Transverse colon (tissue), 4 donors: ENCODE results near the gene CD300C. TPM values are rescaled to one million over a fixed set of nuclear protein-coding genes. Genes with fewer than 3 reads are reported as not detected.

Experiments
- DNase-seq: peaks from one replicate; pipeline ENCODE4 v3.0.0-alpha.2; 2019
- H3K27ac ChIP-seq, 4 donors: fragments of 200-600 bp; sonication (generic); 2 replicates each; pipeline ENCODE4 v1.5.1; 2016 to 2018; ENCODE audit warnings: inconsistent platforms in 4 of 4
- H3K27me3 ChIP-seq: fragments of 200-600 bp; sonication (generic); 2 replicates; pipeline ENCODE4 v1.5.1; 2017; ENCODE audit warnings: inconsistent platforms
- H3K36me3 ChIP-seq, 4 donors: fragments of 200-600 bp; sonication (generic); 2 replicates each; pipeline ENCODE4 v1.5.1; 2017 to 2019; ENCODE audit warnings: inconsistent platforms in 4 of 4
- H3K4me1 ChIP-seq, 4 donors: fragments of 200-600 bp; sonication (generic); 2 replicates each; pipeline ENCODE4 v1.5.1; 2017 to 2020; ENCODE audit warnings: inconsistent platforms in 4 of 4
- H3K4me3 ChIP-seq, 4 donors: fragments of 200-600 bp; sonication (generic); 1 replicate in 1 of 4; 2 replicates in 3 of 4; pipeline versions ENCODE4 v1.5.1 to v1.6.1; 2017 to 2019; ENCODE audit warnings: inconsistent platforms in 4 of 4
- H3K9me3 ChIP-seq, 2 donors: fragments of 200-600 bp; sonication (generic); 2 replicates each; pipeline ENCODE4 v1.5.1; 2017 to 2019; ENCODE audit warnings: inconsistent platforms in 2 of 2
- CTCF ChIP-seq, 5 experiments: fragments of 200-600 bp in 3 of 5; fragments of 450-650 bp in 2 of 5; sonication (generic) in 3 of 5; IDR thresholded peaks; 1 replicate in 2 of 5; 2 replicates in 3 of 5; pipeline ENCODE4 v1.5.1; 2016 to 2017; ENCODE audit warnings: antibody characterized with exemption in 5 of 5, inconsistent platforms in 3 of 5, mild to moderate bottlenecking in 2 of 5, moderate library complexity in 1 of 5
- EP300 ChIP-seq: sonication (generic); formaldehyde crosslinking; IDR thresholded peaks from one replicate; pipeline ENCODE4 v1.6.1; 2017; ENCODE audit warnings: antibody characterized with exemption, low read depth
- POLR2A ChIP-seq: fragments of 450-650 bp; IDR thresholded peaks from one replicate; pipeline ENCODE4 v1.6.1; 2016; ENCODE audit warnings: antibody characterized with exemption, mild to moderate bottlenecking, moderate library complexity
- POLR2AphosphoS5 ChIP-seq, 3 donors: sonication (generic); formaldehyde crosslinking; IDR thresholded peaks; one replicate each; pipeline ENCODE4 v1.6.1; 2016; ENCODE audit warnings: antibody characterized with exemption in 3 of 3
- WGBS, 2 donors: methylation state at CpG; one replicate each; pipeline ENCODE4 v1.1.5; 2018; ENCODE audit warnings: low coverage in 1 of 2; 5-methylcytosine and 5-hydroxymethylcytosine counted together
- in situ Hi-C, 4 donors: fragments of 200-750 bp; cut with MboI; loops; one replicate each; pipeline versions ENCODE4 v1.15.0 to v1.15.1; 2017; ENCODE audit warnings: low sequenced_read_pairs in 3 of 4, low pct_ligation_motif_present in 1 of 4, low pct_unique_long_range_greater_than_20kb in 1 of 4
- intact Hi-C: fragments of 100-400 bp; cut with DNase I; formaldehyde crosslinking; loops from one replicate; pipeline ENCODE4 v1.15.1; 2023; ENCODE audit warnings: low total_unique reads
- total RNA-seq, 4 donors: library from RNA; depleted of rRNA; stranded (reverse); fragments of >200 nt; gene quantifications; one replicate each; pipeline ENCODE4 v1.1.0, GENCODE V29; 2016

The CD300C gene
- total RNA-seq, 4 donors from 2014 or later, result 0.27 to 5.2 (median 0.32) TPM; not detected in 1

DNA sequence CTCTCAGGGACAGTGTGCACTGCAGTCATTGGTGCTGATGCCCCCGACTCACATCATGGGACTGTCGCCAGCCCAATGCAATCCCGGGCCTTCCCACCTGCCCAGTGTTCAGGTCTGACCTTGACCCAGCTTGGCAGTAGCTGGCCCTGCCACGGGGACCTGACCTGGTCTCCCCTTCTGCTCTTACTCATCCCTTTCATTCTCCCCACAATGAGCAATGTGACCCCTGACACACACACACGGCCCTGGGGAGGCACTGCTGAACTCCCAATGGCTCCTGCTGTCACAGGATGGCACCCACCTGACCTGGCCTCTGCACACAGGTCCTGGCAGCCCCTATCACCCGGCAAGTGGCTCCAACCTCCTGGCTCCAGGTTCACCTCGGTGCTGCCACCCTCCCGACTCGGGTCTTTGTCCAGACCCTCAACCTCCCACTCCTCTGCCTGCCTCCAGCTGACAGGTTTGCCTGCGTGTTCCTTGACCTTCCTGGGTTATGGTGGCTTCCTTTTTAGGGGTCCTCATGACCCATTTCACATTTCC lies 6.6 kb downstream of the CD300C start:
- Histone ChIP-seq H3K9me3 (peaks cover 0 to 3% of the 10 kb centered on the region in 2 donors), H3K36me3 (no peaks in the 10 kb centered on the region), H3K4me3 (no peak overlapping the region), H3K27me3 (peaks cover 8% of the 10 kb centered on the region), H3K4me1 (no peaks in the 10 kb centered on the region), H3K27ac (no peak overlapping the region)
- intact Hi-C loops, result no loop called here
- TF ChIP-seq CTCF (IDR thresholded peaks at IDR 0.05) (no peak), EP300 (no peak), POLR2AphosphoS5 (IDR thresholded peaks at IDR 0.05) (no peak), POLR2A (no peak)
- DNase-seq, result no peak
- in situ Hi-C loops, result no loop called here
- 68 to 72% methylated on average over 9 to 10 of the region's 10 CpGs for WGBS, 2 donors

GRCh38 chr17:74536890-74537289 lies 9.0 kb downstream of the CD300C start:
- in situ Hi-C loops, result no loop called here
- intact Hi-C loops, result no loop called here
- TF ChIP-seq POLR2AphosphoS5 (IDR thresholded peaks at IDR 0.05), result no peak
- TF ChIP-seq CTCF (IDR thresholded peaks at IDR 0.05), result no peak
- TF ChIP-seq EP300, result no peak
- no peak for TF ChIP-seq POLR2A
- Histone ChIP-seq H3K27ac (no peak overlapping the region), H3K9me3 (peaks cover 0 to 3% of the 10 kb centered on the region in 2 donors), H3K4me3 (no peak overlapping the region), H3K36me3 (no peaks in the 10 kb centered on the region), H3K4me1 (no peaks in the 10 kb centered on the region), H3K27me3 (peaks cover 10% of the 10 kb centered on the region)
- 73 to 80% methylated on average over 1 to 3 of the region's 3 CpGs for WGBS, 2 donors
- DNase-seq, result no peak

DNA sequence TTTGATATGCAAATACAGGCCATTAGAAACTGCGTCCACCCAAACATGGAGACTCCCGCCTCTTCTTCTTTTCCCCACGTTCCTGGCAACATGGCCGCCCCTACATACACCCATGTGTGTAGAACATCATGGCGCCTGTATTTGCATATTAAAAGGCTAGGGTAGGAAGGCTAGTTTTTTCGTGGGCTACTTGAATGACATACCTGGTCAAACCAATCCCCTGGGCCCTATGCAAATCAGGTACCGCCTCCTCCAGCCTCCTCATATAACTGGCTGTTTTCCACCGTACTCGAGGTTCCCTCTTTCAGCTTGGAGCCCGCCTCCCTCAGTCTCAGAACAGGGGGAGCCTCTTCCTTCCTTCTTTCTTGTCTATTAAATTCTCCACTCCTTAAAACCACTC lies 13.8 kb downstream of the CD300C start:
- TF ChIP-seq CTCF (IDR thresholded peaks at IDR 0.05) (no peak), POLR2A (peak; percentile 39), POLR2AphosphoS5 (IDR thresholded peaks at IDR 0.05) (peak in 2 of 3 donors; percentile 18 to 45)
- Histone ChIP-seq H3K27ac (no peak overlapping the region), H3K4me3 (no peak overlapping the region), H3K27me3 (peaks cover 10% of the 10 kb centered on the region), H3K4me1 (no peaks in the 10 kb centered on the region), H3K9me3 (peaks cover 0 to 3% of the 10 kb centered on the region in 2 donors), H3K36me3 (no peaks in the 10 kb centered on the region)
- DNase-seq, result peak; percentile 43
- intact Hi-C loops, result no loop called here
- 57 to 67% methylated on average over 10 of the region's 10 CpGs for WGBS, 2 donors
- in situ Hi-C loops, result no loop called here

DNA sequence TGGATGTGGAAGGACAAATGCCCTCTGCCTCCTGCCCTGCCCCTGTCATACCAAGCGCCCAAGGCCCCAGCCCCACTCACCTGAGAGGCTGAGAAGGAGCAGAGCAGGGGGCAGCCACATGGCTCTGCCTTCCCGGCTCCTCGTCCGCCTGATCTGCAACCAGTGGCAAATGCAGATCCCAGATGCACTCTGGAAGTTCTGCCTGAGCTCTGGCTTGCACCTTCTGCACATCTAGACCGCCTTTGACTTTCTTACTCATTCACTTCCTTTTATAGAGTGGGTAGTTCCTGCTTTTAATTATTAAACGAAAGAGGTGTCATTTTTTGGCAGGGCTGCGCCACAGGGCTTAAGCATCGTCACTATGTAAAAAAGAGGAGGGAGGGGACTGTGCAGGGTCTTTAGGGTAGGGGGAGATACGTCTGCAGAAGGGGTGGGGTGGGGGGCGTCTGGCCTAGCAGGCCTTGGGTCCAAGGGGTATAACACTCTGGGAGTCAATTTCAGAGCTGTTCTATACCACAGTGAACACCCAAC lies 14.6 kb downstream of the CD300C start, which contains the start of gene CD300LB:
Gene CD300LB, minus strand, starts transcription at position 245 of the 531 bp plus-strand sequence. Its CDS starts 125 bp downstream, at position 120.
- in situ Hi-C loops, result no loop called here

More for the DNA sequence above, 14.6 kb downstream of the CD300C start, which contains the start of gene CD300LB:
- intact Hi-C loops, result no loop called here
- 26 to 65% methylated on average over 6 to 10 of the region's 10 CpGs for WGBS, 2 donors
- H3K4me3 ChIP-seq, result no peak within 1 kb of the TSS
- DNase-seq, result no peak
- no peaks in the 10 kb centered on the region for H3K36me3 ChIP-seq
- H3K9me3 ChIP-seq, result peaks cover 0 to 3% of the 10 kb centered on the region in 2 donors
- H3K4me1 ChIP-seq, result no peaks in the 10 kb centered on the region
- peaks cover 10% of the 10 kb centered on the region for H3K27me3 ChIP-seq
- TF ChIP-seq POLR2AphosphoS5 (IDR thresholded peaks at IDR 0.05) (no peak), CTCF (IDR thresholded peaks at IDR 0.05) (no peak), EP300 (no peak), POLR2A (no peak)
- H3K27ac ChIP-seq, result no peak within 1 kb of the TSS
